ENCODE results near the gene ATXN2. TPM values are rescaled to one million over a fixed set of nuclear protein-coding genes. Genes with fewer than 3 reads are reported as not detected.
"Not testable (repeated sequence)": the region's sequence is repeated elsewhere in the genome, so short reads cannot be mapped to it uniquely, and the experiment has no call there.

The ATXN2 gene
- polyA plus RNA-seq, 1 donor from 2014 or later, result 25.1 TPM

DNA sequence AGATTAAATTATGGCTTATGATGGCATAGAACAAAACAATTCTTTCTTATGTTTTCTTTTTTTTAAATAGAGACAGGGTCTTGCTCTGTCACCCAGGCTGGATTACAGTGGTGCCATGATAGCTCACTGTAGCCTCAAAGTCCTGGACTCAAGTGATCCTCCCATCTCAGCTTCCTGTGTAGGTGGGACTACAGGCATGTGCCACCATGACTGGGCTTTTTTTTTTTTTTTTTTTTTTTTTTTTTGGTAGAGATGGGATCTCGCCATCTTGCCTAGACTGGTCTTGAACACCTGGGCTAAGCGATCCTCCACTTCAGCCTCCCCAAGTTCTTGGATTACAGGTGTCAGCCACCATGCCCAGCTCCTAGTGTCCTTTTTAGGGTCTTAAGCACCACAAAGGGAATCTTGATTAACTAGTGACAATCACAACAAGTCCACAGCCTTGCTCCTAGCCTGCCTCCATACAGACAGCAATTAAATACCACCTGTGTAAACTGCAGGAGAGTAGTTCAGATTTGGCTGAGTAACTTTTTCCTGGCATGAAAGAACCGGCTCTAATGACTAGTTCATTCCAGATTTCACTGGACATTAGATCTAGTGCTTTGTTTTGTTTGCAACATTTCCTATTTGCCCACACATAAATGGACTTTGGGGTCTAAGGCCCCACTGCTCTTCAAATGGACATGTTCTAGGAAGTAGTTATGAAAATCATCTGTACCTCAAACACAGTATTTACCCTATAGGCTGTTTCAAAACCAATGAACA lies 131.8 kb downstream of the ATXN2 start:
- Mint-ChIP-seq H3K36me3 (peaks cover 1% of the 10 kb centered on the region), H3K4me1 (peaks cover 4 to 7% (median 4%) of the 10 kb centered on the region in 3 donors), H3K27me3 (no peaks in the 10 kb centered on the region), H3K9me3 (no peaks in the 10 kb centered on the region), H3K4me3 (no peak overlapping the region), H3K27ac (no peak overlapping the region)

DNA sequence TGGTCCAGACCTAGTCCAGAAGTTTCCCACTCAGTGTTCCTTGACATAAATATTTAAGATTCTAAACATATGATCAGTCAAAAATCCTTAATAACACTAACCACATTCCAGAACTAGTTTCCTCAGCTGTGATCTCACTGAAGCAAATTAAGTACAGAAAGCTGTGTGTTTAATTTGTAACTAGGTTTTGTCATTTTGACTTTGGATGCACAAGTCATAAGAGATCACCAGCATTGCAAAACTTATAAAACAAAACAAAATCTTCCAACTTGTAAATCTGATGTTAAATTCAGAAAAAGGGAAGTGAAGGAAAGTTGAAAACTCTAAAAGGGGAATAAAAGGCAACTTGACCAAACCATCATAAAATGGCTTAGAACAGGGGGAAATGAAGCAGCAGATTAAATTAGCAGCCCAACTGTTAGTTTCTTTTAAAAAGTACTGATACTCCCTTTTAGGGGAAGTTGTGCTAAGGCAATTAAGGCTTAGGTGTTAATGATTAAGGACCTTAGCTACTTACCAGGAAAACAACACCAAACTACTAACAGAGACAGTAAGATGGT lies 136.8 kb downstream of the ATXN2 start:
- H3K27me3 Mint-ChIP-seq, result no peaks in the 10 kb centered on the region
- H3K27ac Mint-ChIP-seq, result peak overlapping the region in 2 of 3 donors; percentile 3 to 18
- H3K36me3 Mint-ChIP-seq, result no peaks in the 10 kb centered on the region
- no peaks in the 10 kb centered on the region for H3K9me3 Mint-ChIP-seq
- no peak overlapping the region for H3K4me3 Mint-ChIP-seq
- H3K4me1 Mint-ChIP-seq, result peaks cover 5 to 6% (median 6%) of the 10 kb centered on the region in 3 donors

GRCh38 chr12:111460111-111460510 lies 139.0 kb downstream of the ATXN2 start:
- H3K27ac Mint-ChIP-seq, H3K36me3 Mint-ChIP-seq, H3K4me3 Mint-ChIP-seq, H3K27me3 Mint-ChIP-seq, H3K4me1 Mint-ChIP-seq, H3K9me3 Mint-ChIP-seq: not testable (repeated sequence)

GRCh38 chr12:111458546-111459172 lies 140.5 kb downstream of the ATXN2 start:
- Mint-ChIP-seq H3K4me1 (peaks cover 5 to 6% (median 6%) of the 10 kb centered on the region in 3 donors), H3K27me3 (no peaks in the 10 kb centered on the region), H3K9me3 (no peaks in the 10 kb centered on the region), H3K36me3 (no peaks in the 10 kb centered on the region), H3K4me3 (no peak overlapping the region), H3K27ac (peak overlapping the region in 1 of 3 donors; percentile 69)

DNA sequence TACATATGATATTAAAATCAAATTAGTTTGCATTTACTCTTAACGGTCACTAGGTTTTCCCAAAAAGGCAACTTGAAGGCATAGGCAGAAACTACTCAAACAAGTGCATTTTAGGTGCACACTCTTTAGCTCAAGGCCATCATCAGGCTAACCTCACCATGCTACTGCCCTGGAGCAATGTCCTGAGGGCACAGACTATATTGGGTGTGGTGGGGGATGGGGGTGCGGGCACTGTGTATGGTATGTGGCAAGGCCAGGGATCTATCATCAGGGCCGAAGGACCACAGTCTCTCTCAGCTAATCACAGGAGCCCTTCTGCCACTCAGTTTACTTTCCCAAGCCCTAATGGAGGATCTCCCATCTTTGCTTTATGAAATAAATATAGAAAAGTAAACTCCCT lies 141.5 kb downstream of the ATXN2 start:
- no peak overlapping the region for H3K4me3 Mint-ChIP-seq
- H3K9me3 Mint-ChIP-seq, result no peaks in the 10 kb centered on the region
- no peaks in the 10 kb centered on the region for H3K36me3 Mint-ChIP-seq
- H3K27me3 Mint-ChIP-seq, result no peaks in the 10 kb centered on the region
- peaks cover 4 to 5% (median 5%) of the 10 kb centered on the region in 3 donors for H3K4me1 Mint-ChIP-seq
- H3K27ac Mint-ChIP-seq, result peak overlapping the region in 1 of 3 donors; percentile 4

DNA sequence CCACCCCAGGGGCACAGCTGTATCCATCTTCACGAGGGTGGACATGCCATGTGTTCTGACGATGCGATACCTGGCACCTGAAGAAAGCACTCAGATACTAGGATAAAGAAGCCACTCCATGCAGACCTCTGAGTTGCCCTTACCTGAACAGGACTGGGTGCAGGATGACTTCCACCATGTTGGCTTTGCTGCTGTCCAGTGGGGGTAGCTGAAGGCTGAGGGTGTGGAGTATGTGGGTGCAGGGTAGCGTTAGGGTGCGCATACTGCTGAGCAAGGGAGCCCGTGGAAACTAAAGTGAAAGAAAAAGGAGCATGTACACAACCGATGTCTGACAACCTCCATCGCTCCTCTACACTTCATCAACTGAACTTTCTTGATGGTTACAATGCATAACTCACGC lies 142.0 kb downstream of the ATXN2 start:
- no peaks in the 10 kb centered on the region for H3K36me3 Mint-ChIP-seq
- no peak overlapping the region for H3K4me3 Mint-ChIP-seq
- no peak overlapping the region for H3K27ac Mint-ChIP-seq
- no peaks in the 10 kb centered on the region for H3K4me1 Mint-ChIP-seq
- no peaks in the 10 kb centered on the region for H3K9me3 Mint-ChIP-seq
- no peaks in the 10 kb centered on the region for H3K27me3 Mint-ChIP-seq

DNA sequence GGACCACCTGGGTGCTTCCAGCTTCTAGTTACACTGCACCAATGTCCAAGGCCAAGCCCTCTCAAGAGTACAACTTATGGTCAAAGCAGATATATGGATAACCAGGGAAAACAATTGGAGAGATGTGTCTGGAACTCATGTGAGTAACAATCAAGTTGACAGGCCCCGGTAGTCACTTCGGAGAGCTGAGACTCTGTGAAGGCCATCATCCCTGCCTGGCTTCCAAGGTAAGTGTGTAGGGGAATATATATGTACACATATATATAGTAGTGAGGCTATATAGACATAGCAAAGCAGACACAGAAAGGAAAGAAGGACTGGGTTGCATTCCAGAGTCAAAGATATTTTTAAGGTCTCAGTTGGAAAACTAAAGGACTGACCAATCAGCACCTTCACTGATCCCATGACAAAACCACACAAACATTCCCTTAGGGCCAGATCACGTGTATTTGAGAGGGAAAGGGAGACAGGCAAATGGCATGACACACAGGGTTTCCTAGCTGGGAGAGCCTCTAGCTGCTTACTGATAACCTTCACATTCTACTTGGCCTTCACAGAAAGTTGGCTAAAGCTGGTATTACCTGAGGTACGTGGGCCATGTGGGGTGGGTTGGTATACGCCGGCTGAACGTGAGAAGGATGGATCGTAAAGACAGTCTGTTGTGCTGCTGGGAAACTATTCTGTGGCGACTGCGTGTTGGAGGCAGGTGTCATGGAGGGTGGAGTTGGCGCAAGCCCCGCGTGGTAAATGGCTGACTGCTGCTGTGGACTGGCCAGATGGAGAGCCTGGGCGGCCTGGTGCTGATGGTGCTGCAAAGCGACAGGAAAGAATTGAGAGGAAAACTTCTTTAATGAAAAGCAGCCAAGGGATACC lies 143.4 kb downstream of the ATXN2 start:
- no peak overlapping the region for H3K4me3 Mint-ChIP-seq
- H3K36me3 Mint-ChIP-seq, result peaks cover 2% of the 10 kb centered on the region
- no peaks in the 10 kb centered on the region for H3K9me3 Mint-ChIP-seq
- H3K27me3 Mint-ChIP-seq, result no peaks in the 10 kb centered on the region
- H3K27ac Mint-ChIP-seq, result peak overlapping the region in 2 of 3 donors; percentile 76 to 80
- H3K4me1 Mint-ChIP-seq, result peaks cover 5 to 6% (median 5%) of the 10 kb centered on the region in 3 donors

GRCh38 chr12:111454716-111455447 lies 144.2 kb downstream of the ATXN2 start:
- Mint-ChIP-seq H3K4me1 (peaks cover 5 to 10% (median 6%) of the 10 kb centered on the region in 3 donors), H3K27ac (peak overlapping the region in 2 of 3 donors; percentile 57 to 59), H3K27me3 (no peaks in the 10 kb centered on the region), H3K4me3 (no peak overlapping the region), H3K36me3 (peaks cover 2% of the 10 kb centered on the region), H3K9me3 (no peaks in the 10 kb centered on the region)

- Mint-ChIP-seq H3K9me3 (no peaks in the 10 kb centered on the region), H3K27ac (peak overlapping the region in 1 of 3 donors; percentile 2), H3K36me3 (peaks cover 2% of the 10 kb centered on the region), H3K4me3 (no peak overlapping the region), H3K27me3 (no peaks in the 10 kb centered on the region), H3K4me1 (peaks cover 6 to 12% (median 6%) of the 10 kb centered on the region in 3 donors)
These were observed 144.8 kb downstream of the ATXN2 start for GRCh38 chr12:111454311-111454710.

GRCh38 chr12:111453071-111453989 lies 145.8 kb downstream of the ATXN2 start:
- Mint-ChIP-seq H3K4me3 (no peak overlapping the region), H3K9me3 (no peaks in the 10 kb centered on the region), H3K4me1 (peaks cover 6 to 18% (median 16%) of the 10 kb centered on the region in 3 donors)

DNA sequence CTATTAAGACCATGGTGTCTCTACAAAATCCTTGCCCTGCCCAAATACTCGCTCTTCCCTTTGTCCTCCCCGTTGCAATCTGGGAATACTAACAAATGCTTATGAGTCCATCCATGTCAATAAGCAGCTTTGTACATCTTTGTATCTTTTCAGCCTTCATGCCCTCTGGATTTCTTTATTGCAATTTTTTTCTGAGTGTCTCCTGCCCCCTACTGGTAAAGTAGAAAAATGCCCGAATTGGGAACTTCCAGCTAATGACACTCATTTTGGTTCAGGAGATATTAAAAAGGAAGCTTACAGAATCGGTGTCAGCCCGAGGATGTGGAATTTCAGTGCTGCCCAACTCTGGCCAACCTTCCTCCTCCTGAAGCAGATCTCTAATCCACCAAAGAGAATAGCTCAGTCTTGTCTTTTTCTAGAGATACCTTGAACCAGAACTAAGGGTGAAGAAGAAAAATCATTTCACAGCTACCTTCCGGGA lies 147.4 kb downstream of the ATXN2 start:
- peaks cover 6 to 22% (median 20%) of the 10 kb centered on the region in 3 donors for H3K4me1 Mint-ChIP-seq
- H3K27ac Mint-ChIP-seq, result peak overlapping the region; percentile 9 to 32 (median 16)
- H3K9me3 Mint-ChIP-seq, result no peaks in the 10 kb centered on the region
- H3K27me3 Mint-ChIP-seq, result no peaks in the 10 kb centered on the region
- peaks cover 2% of the 10 kb centered on the region for H3K36me3 Mint-ChIP-seq
- no peak overlapping the region for H3K4me3 Mint-ChIP-seq

More at GRCh38 chr12:111453071-111453989, 145.8 kb downstream of the ATXN2 start:
- Mint-ChIP-seq H3K36me3 (peaks cover 2% of the 10 kb centered on the region), H3K27me3 (no peaks in the 10 kb centered on the region), H3K27ac (peak overlapping the region; percentile 2 to 83 (median 8))

GRCh38 chr12:111451232-111451631 lies 147.9 kb downstream of the ATXN2 start:
- H3K27me3 Mint-ChIP-seq, result no peaks in the 10 kb centered on the region
- H3K4me3 Mint-ChIP-seq, result no peak overlapping the region
- peaks cover 2% of the 10 kb centered on the region for H3K36me3 Mint-ChIP-seq
- peak overlapping the region; percentile 33 to 73 (median 36) for H3K27ac Mint-ChIP-seq
- H3K9me3 Mint-ChIP-seq, result no peaks in the 10 kb centered on the region
- peaks cover 8 to 24% (median 22%) of the 10 kb centered on the region in 3 donors for H3K4me1 Mint-ChIP-seq

GRCh38 chr12:111450676-111451075 lies 148.4 kb downstream of the ATXN2 start:
- H3K9me3 Mint-ChIP-seq, result no peaks in the 10 kb centered on the region
- H3K4me3 Mint-ChIP-seq, result no peak overlapping the region
- peaks cover 2% of the 10 kb centered on the region for H3K36me3 Mint-ChIP-seq
- no peaks in the 10 kb centered on the region for H3K27me3 Mint-ChIP-seq
- peak overlapping the region; percentile 36 to 84 (median 73) for H3K27ac Mint-ChIP-seq
- peaks cover 13 to 29% (median 22%) of the 10 kb centered on the region in 3 donors for H3K4me1 Mint-ChIP-seq

Measured in IgD-negative memory B cell (primary cell).